Prostate gland (tissue), 2 donors: ENCODE data around the gene NSRP1. TPM values are rescaled to one million over a fixed set of nuclear protein-coding genes. Genes with fewer than 3 reads are reported as not detected.

Source experiments
- DNase-seq: peaks from one replicate; pipeline ENCODE4 v3.0.0-alpha.2; 2019; ENCODE audit warnings: low spot score
- H3K27ac ChIP-seq, 2 donors: fragments of 200-600 bp; sonication (generic); 2 replicates each; pipeline ENCODE4 v1.5.1; 2017 to 2019
- H3K27me3 ChIP-seq: fragments of 200-600 bp; sonication (generic); replicated peaks from 2 replicates; pipeline ENCODE4 v1.5.1; 2019; ENCODE audit not compliant: insufficient read depth
- H3K36me3 ChIP-seq, 2 donors: fragments of 200-600 bp; sonication (generic); 1 replicate in 1 of 2; 2 replicates in 1 of 2; pipeline versions ENCODE4 v1.5.1 to v1.8.1; 2017 to 2019
- H3K4me1 ChIP-seq: fragments of 200-600 bp; sonication (generic); replicated peaks from 2 replicates; pipeline ENCODE4 v1.5.1; 2019
- H3K4me3 ChIP-seq, 2 donors: fragments of 200-600 bp; sonication (generic); 2 replicates each; pipeline ENCODE4 v1.5.1; 2017 to 2019
- H3K9me3 ChIP-seq: fragments of 200-600 bp; sonication (generic); 2 replicates; pipeline ENCODE4 v1.5.1; 2017
- CTCF ChIP-seq, 4 experiments: fragments of 200-600 bp in 2 of 4; fragments of 450-650 bp in 2 of 4; sonication (generic) in 2 of 4; IDR thresholded peaks; 1 replicate in 3 of 4; 2 replicates in 1 of 4; pipeline ENCODE4 v1.5.1; 2016 to 2019; ENCODE audit warnings: antibody characterized with exemption in 4 of 4, mild to moderate bottlenecking in 2 of 4, moderate library complexity in 2 of 4
- POLR2A ChIP-seq: fragments of 450-650 bp; IDR thresholded peaks from one replicate; pipeline ENCODE4 v1.6.1; 2016; ENCODE audit warnings: antibody characterized with exemption, mild to moderate bottlenecking
- POLR2AphosphoS5 ChIP-seq: sonication (generic); formaldehyde crosslinking; IDR thresholded peaks from one replicate; pipeline ENCODE4 v1.6.1; 2017; ENCODE audit warnings: antibody characterized with exemption
- WGBS: methylation state at CpG from one replicate; pipeline ENCODE4 v1.1.5; 2018; 5-methylcytosine and 5-hydroxymethylcytosine counted together
- intact Hi-C: fragments of 100-400 bp; cut with DNase I; formaldehyde crosslinking; loops from one replicate; pipeline ENCODE4 v1.14.2; 2022
- total RNA-seq, 2 donors: library from RNA; depleted of rRNA; stranded (reverse); fragments of >200 nt; gene quantifications; one replicate each; pipeline ENCODE4 v1.1.0, GENCODE V29; 2016

The NSRP1 gene
- total RNA-seq, 2 donors from 2014 or later = 21.1 TPM

GRCh38 chr17:30211371-30211770, 94.8 kb downstream of the NSRP1 start:
- Histone ChIP-seq H3K4me1 (no peaks in the 10 kb centered on the region), H3K36me3 (no peaks in the 10 kb centered on the region), H3K27ac (no peak overlapping the region), H3K9me3 (no peaks in the 10 kb centered on the region), H3K27me3 (no peaks in the 10 kb centered on the region), H3K4me3 (no peak overlapping the region)
- 95% methylated on average over 6 of the region's 6 CpGs for WGBS
- no peak for TF ChIP-seq POLR2AphosphoS5
- no peak for TF ChIP-seq POLR2A
- TF ChIP-seq CTCF (IDR thresholded peaks at IDR 0.05) = no peak
- intact Hi-C loops = no loop called here
- DNase-seq = no peak

- no peak for TF ChIP-seq POLR2A
- no peak for TF ChIP-seq CTCF (IDR thresholded peaks at IDR 0.05)
- no peak for TF ChIP-seq POLR2AphosphoS5
- no peak for DNase-seq
- Histone ChIP-seq H3K9me3 (no peaks in the 10 kb centered on the region), H3K4me1 (no peaks in the 10 kb centered on the region), H3K36me3 (no peaks in the 10 kb centered on the region), H3K4me3 (no peak overlapping the region), H3K27ac (no peak overlapping the region), H3K27me3 (no peaks in the 10 kb centered on the region)
- 93% methylated on average over 7 of the region's 11 CpGs for WGBS
- intact Hi-C loops = no loop called here
Measured at GRCh38 chr17:30212750-30213149, 96.1 kb downstream of the NSRP1 start.

DNA sequence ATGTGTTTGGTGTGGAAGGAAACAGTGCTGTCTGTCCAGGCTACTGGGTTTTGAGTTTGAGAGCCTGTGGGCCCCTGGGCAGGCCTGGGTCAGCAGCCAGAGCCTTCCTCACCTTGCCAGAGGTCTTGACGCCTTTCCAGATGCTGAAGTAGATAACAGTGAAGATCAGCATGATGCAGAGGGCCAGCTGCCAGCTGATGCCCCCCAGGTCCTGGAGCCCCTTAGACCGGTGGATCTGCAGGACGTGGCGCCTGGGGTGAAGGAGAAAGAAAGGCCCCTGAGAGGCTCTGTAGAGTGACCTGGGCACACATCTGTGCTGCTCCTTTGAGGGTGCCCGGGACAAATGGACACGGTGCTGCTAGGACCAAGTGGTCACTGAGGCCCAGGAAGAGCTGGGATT, 100.4 kb downstream of the NSRP1 start:
- DNase-seq = no peak
- Histone ChIP-seq H3K36me3 (no peaks in the 10 kb centered on the region), H3K27me3 (no peaks in the 10 kb centered on the region), H3K4me3 (no peak overlapping the region), H3K4me1 (no peaks in the 10 kb centered on the region), H3K9me3 (no peaks in the 10 kb centered on the region), H3K27ac (no peak overlapping the region)
- TF ChIP-seq CTCF (IDR thresholded peaks at IDR 0.05) (no peak), POLR2AphosphoS5 (no peak)
- intact Hi-C loops = no loop called here
- 95% methylated on average over 6 of the region's 6 CpGs for WGBS

DNA sequence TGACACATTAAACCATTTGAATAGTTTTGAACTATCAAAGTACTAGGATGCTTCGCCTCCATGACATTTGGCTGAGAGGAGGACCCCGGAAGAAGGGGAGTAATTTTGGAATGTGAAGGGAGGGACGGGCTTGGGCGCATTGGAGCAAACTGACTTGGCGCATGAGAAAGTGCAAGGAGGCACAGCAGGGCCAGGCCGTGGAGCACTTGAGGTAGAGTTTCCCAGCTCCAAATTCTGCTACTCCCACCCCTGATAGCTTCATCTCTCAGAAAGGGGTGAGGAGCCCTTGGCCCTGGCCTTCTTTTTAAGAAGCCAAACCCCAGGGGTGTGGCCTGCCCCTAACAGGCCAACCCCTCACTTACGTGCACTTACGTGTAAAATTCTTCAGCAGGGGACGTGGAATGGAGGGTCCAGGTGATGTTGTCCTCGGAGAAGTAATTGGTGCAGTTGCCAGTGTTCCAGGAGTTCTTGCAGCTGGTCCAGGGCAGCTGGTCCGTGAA, 101.2 kb downstream of the NSRP1 start:
- no peak for DNase-seq
- Histone ChIP-seq H3K27ac (no peak overlapping the region), H3K4me1 (no peaks in the 10 kb centered on the region), H3K36me3 (no peaks in the 10 kb centered on the region), H3K9me3 (no peaks in the 10 kb centered on the region), H3K27me3 (no peaks in the 10 kb centered on the region), H3K4me3 (no peak overlapping the region)
- intact Hi-C loops = no loop called here
- TF ChIP-seq POLR2A = no peak
- no peak for TF ChIP-seq POLR2AphosphoS5
- no peak for TF ChIP-seq CTCF (IDR thresholded peaks at IDR 0.05)
- WGBS = 97% methylated on average over 11 of the region's 11 CpGs

DNA sequence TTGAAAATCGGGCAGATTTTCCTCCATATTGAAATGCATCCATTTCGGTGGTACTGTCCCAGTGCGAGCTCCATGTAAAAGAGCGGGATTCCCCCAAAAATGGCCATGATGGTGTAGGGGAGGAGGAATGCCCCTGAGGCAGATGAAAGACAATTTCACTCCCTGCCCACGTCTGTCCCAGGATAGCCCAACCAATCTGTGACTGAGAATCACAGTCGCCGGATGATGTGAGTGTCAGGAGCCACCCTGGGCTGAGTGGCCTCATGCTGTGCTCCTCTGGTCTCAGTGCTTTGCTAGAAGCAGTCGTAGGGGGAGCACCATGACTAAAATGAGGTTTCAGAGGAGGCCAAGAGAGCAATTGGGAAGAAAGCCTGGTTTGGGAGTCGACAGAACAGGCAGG, 102.2 kb downstream of the NSRP1 start:
- Histone ChIP-seq H3K9me3 (no peaks in the 10 kb centered on the region), H3K27me3 (no peaks in the 10 kb centered on the region), H3K36me3 (no peaks in the 10 kb centered on the region), H3K4me1 (no peaks in the 10 kb centered on the region), H3K4me3 (no peak overlapping the region), H3K27ac (no peak overlapping the region)
- intact Hi-C loops = no loop called here
- 87% methylated on average over 9 of the region's 9 CpGs for WGBS
- TF ChIP-seq POLR2A = no peak
- TF ChIP-seq CTCF (IDR thresholded peaks at IDR 0.05) = no peak
- TF ChIP-seq POLR2AphosphoS5 = no peak
- no peak for DNase-seq
